OCI-LY7 (cell line): ENCODE measurements around the gene ZNF550.

Experiments used
- EZH2phosphoT487 ChIP-seq: fragments of 200-600 bp; sonication (generic); IDR thresholded peaks from 2 replicates; pipeline ENCODE4 v1.6.1; 2018; ENCODE audit warnings: low read depth, borderline replicate concordance, mild to moderate bottlenecking, mixed run types, antibody characterized with exemption, low read length, moderate library complexity, mixed read lengths
- TF ChIP-seq, protein P1 (sequence below): fragments of 200-600 bp; sonication (generic); conservative IDR thresholded peaks from 2 replicates; pipeline ENCODE4 v1.5.1; 2014; ENCODE audit warnings: mild to moderate bottlenecking, antibody characterized with exemption, low read length, moderate library complexity, mixed read lengths

DNA sequence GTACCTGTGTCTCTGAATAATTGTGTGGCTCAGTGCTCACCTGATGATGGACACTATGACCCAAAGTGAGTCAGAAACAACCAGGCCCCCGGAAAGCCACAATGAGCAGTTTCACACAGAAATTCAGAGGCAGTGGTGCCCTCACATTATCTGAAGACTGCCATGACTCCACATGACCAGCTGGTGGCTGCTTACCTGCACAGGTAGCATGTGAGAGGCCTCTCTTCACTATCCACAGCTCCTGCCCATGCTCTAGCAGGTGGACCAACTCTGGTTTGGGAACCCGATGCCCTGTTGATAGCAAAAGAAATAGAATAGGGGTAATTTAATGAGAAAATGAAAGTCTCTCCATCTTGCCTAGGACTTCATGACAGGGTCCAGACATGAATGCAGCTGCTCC lies 7.2 kb downstream of the ZNF550 start:
- TF ChIP-seq, protein P1, sequence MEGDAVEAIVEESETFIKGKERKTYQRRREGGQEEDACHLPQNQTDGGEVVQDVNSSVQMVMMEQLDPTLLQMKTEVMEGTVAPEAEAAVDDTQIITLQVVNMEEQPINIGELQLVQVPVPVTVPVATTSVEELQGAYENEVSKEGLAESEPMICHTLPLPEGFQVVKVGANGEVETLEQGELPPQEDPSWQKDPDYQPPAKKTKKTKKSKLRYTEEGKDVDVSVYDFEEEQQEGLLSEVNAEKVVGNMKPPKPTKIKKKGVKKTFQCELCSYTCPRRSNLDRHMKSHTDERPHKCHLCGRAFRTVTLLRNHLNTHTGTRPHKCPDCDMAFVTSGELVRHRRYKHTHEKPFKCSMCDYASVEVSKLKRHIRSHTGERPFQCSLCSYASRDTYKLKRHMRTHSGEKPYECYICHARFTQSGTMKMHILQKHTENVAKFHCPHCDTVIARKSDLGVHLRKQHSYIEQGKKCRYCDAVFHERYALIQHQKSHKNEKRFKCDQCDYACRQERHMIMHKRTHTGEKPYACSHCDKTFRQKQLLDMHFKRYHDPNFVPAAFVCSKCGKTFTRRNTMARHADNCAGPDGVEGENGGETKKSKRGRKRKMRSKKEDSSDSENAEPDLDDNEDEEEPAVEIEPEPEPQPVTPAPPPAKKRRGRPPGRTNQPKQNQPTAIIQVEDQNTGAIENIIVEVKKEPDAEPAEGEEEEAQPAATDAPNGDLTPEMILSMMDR: no peak
- no peak for TF ChIP-seq EZH2phosphoT487
